Activated CD4-positive, alpha-beta T cell treated with anti-CD3 and anti-CD28 coated beads, Interleukin-2, amount 50 U/mL, for 16 hours (primary cell): ENCODE data around the gene OR14I1.
A peak's percentile ranks its signal among the peaks of the same experiment; 100 is the strongest.

Experiments
- DNase-seq: peaks from one replicate; pipeline ENCODE4 v3.0.0-alpha.2; 2020

Gene OR14I1

GRCh38 chr1:248702714-248703113, at the start of gene OR14I1:
TSS of gene OR14I1 (minus strand) at chr1:248702766.
- DNase-seq = no peak

DNA sequence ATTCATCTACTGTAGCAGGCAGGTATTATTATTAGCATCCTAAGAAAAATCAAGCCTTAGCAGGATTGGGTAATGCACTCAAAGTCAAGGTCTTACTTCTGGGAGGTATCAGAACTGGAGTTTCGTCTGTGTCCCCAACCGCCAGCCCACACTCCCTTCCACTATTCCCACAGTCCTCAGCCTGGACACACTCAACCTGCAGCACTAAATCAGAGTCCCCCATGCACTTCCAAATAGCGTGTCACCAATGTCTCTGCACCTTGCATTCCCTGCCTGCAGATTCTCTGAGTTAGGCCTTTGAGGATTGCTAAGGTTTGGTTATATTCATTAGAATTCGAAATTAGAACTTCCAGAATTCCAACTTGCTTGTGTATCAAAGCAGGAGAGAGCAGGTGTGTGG, 49.1 kb upstream of the OR14I1 start:
- DNase-seq = no peak

DNA sequence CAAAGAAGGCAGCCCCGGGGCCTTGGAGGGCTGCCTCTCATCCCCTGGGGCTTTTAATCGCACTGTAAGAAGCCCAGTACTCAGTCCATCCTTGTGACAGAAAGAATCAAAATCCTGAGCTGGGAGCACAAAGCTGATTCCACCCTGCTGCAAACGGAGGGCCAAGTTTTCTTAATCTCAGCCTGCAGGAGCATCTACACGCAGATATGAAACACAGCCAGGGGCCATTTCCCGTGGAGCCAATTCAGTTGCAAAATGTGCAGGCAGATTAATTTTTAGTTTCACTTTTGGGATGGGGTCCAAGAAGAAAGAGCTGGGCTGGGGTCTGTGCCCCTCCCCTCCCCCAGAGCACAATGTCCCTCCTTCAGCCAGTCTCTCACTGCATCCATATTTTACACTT, 48.6 kb upstream of the OR14I1 start:
- DNase-seq = no peak

DNA sequence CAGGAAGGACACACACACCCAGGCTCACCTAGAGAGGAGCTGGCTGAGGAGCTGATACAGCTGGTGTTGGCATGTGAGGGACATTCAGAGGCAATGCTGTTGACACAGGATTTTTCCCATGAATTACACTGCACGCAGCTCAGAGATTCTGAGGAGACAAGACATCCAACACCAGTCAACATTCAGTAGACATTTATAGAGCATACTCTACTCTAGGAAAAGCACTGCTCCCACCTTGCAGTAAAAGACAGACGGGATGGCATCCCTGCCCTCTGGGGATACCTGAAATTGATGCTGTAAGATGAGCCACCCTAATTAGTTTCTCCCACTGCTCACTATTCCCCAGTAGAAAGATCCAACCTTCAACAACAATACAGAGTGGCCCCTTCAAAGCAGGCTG, 47.9 kb upstream of the OR14I1 start:
- DNase-seq = no peak

- DNase-seq = no peak
These were observed 45.6 kb upstream of the OR14I1 start for GRCh38 chr1:248748211-248748610.

GRCh38 chr1:248740876-248741275, 38.3 kb upstream of the OR14I1 start:
- DNase-seq = no peak

GRCh38 chr1:248739572-248740205, 37.1 kb upstream of the OR14I1 start:
- no peak for DNase-seq

DNA sequence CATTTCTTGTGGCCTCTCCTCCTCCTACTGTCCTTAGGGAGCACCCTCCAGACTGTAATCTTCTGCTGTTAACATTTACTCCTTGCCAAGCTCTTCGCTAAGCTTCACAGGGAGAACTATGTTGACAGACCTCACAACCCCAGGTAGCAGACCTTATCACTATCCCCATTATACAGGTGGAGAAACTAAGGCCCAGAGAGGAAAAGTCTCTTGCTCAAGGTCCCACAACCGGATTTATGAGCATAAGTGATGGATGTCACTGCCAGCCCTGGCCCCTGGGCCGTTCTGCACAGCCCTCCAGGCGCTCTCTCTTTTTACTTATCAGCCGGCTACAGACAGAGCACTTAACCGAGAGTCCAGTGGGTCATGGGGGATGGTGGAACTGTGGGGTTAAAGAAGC, 34.9 kb upstream of the OR14I1 start:
- DNase-seq = no peak

DNA sequence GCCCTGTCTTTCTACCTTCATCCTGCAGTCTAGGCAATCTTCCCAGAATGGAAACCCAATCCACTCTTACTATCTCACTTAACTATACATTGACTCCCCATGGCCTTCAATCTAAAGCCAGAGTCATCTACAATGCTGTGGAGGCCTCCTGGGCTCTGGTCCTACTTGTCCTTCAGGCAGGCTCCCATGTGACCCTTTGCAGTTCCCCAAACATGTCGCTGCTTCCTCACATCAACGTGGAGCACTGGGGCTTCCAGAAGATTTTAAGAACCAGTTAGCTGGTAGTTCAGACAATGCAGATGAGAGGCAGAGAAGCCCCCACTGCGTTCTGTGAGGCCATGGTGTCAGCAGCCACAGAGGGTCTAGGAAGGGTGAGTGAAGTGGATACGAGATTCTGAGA, 34.4 kb upstream of the OR14I1 start:
- DNase-seq = no peak

DNA sequence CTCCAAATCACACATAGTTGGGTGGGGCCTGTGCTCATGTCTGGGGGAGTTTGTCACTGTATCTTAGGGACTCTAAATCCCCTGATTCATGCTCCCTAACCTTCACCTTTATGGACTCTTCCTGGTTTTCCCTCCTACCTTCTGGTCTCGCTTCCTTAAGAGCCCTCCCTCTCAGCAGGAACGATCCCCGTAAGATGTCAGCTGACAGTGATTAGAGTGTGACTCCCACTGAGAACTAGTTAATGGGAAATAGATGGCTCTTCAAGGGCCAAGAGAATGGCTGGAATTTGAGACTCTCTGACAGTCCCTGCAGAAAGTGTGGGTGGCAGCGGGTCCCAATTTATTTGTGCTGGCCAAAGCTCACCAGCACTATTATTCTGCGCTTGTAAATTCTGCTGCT, 31.0 kb upstream of the OR14I1 start:
- DNase-seq = no peak

DNA sequence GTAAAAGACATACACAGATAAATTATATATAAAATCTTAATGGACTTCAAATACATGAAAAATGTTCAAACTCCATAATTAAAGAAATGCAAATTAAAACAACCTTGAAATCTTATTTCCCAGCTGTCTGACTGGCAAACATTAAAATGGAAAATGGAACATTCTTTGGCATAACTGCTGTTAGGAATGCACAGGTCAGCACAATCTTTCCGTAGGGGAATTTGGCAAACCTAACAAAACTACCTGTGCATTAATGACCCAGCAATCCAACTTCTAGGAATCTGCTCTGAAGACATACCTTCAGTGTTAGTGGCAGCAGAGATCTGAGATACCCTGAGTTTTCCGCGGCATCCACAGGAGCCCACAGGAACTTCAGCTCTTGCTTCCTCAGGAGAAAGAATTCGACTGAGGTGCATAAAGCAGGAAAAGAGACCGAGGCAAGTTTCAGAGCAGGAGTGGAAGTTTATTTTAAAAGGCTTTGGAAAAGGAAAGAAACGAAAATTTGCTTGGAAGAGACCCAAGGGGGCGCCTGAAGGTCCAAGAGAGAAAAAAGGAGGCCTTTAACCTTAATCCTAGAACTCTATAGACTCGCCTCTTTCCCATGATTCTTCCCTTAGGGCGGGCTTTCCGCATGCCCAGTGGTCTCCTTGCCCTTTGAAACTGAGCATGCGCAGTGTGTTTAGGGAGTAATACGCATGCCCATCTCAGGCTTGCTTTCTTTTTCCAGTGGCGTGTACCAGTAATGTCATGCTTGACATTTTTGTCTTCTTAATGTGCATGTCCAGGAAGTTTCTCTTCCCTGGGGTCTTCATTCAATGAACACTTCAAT, 28.2 kb upstream of the OR14I1 start:
- no peak for DNase-seq

DNA sequence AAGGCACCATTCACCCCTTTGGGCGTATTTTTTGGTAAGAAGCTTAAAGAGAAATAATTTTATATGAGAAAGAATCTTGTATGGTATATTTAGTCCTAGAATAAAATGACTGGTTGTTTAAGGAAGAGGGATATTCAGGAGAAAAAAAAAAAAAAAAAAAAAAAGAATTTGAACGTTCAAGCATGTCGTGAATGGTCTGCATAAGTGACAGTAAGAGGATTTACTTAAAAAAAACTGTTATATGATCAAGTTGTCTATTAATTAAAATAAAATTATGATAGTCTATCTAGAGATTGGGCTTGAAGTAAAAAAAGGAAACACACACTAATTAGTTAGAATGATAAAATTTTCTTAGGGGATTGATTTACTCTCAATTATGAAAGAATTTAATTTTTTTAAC, 11.7 kb upstream of the OR14I1 start:
- no peak for DNase-seq

DNA sequence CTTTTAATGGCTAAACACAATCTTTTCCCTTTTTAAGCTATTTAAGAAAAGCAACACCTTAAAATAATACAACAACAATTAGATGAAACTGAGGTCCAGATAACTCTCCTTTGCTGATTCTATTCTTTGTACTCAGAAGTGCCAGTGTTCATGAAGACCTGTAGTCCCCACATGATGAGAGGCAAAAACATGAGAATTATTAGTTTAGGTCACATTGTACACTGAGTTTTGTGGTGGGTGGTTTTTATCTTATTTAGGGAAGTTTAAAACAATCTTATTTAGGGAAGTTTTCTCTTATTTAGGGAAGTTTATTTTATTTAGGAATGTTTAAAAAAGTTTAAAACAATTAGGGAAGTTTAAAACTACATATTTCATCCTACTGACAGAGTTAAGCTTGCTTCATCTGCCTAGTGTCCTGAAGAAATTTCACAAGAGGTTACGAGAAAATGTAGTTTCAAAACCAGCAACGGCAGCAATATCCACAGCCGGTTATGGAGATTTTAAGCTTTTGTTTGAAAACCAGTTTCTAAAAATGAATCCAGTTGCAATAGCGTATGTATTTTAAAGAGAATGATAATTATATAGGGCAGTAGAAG, 7.8 kb upstream of the OR14I1 start:
- no peak for DNase-seq

GRCh38 chr1:248704606-248705005, 2.0 kb upstream of the OR14I1 start:
- DNase-seq = no peak

- DNase-seq = no peak
These were observed 1.1 kb upstream of the OR14I1 start for GRCh38 chr1:248703674-248704073.

DNA sequence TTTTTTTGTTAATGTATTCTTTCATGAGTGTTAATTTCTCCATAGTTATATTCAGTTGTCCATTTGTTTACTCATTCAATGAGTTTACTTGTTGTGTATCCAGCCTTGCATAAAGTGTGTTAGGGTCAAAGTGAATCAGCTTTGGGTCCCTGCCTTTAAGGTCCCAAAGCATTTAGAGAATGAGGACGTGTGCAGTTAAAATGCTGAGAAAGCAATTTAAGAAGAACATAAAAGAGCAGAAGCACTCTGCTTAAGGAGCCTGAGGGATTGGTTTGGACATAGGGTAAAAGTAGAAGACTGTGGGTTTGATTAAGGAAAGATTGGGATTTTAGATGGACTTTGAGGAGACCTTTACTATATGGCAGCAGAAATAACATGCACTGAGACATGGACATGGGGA, 3.5 kb downstream of the OR14I1 start:
- no peak for DNase-seq

DNA sequence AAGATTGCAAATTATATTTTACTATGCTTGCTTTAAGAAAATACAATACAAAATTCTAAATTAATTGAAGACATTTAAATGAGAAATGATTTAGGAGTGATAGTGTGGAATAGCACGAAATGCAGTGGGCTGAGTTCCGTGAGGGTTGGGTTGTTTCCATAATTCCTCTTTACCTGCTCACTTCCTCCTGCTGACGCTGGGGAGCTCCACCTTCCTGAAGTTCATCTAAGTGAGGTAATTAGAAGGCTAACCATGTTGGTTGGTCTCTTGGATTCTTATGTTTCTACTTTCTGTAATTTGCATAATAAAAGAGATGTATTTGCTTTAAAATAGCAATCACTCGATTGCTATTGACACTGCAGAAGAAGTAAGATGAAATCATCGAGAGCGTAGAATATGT, 4.7 kb downstream of the OR14I1 start:
- no peak for DNase-seq

DNA sequence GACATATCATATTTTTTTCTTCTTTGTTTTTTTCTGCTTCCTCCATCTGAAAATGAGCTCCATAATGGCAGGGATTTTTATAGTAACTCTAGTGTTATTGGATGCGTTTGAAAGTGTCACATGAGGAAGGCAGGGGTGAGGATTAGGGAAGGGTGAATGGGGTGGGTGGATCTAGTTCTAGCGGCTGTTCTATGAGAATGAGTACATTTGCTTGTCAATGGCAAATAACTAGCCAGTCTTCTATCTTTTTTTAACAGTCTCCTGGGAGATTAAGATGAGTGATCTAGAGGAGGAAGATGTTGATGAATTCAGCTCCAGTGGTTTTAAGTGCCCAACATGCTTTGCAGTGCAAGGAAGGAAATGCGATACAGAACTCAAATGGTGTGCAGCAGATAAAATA, 5.8 kb downstream of the OR14I1 start:
- no peak for DNase-seq

GRCh38 chr1:248696261-248696660, 6.3 kb downstream of the OR14I1 start:
- no peak for DNase-seq

- DNase-seq = no peak
These were observed 7.0 kb downstream of the OR14I1 start for GRCh38 chr1:248695451-248696132.

DNA sequence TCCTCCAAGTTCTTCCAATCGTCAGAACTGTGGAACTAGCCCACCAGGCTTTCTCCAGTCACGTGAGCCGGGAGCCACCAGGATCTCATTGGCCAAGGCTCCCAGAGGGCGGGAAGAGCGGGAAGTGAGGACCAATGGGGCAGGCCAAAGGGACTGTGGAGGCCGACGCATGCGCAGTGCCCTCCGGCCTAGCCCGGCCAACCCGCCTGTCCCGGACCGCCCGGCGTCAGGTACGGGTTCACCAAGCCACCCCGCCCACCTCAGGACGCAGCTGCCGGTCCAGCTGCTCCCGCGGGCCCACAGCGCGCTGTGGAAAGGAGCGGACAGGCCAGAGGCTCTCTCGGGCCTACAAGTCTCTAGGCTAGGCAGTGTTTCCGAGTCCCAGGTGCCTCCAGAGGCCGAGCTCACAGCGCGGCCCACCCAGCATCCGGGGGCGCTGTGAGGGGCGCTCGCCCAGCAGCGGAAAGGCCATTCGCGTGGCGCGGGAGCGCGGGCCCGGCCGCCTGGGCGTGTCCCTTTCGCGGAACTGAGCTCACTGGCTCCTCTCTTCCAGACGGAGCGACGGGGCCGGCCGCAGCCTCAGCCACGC, 10.9 kb downstream of the OR14I1 start:
- DNase-seq = no peak

- no peak for DNase-seq
These were observed 13.9 kb downstream of the OR14I1 start for GRCh38 chr1:248688527-248689298.

DNA sequence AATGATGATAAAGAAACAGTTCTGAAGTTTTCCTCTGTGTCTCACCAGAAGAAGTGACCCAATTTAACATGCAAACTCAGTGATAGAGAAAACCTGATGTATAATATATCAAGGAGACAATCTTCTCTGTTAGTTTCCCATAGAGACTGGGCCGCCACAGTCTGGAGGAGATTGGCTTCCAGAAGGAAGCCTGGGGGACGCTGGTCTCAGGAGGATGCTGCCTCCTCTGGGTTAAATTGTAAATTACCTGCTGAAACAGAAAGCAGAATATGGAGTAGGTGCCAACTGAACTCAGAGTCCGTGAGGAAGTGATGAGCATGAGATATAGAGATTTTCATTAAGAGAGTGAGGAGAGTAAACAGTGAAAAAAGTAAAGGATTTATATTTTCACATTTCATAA, 15.8 kb downstream of the OR14I1 start:
- peak; percentile 5 for DNase-seq
